GF-D8 (cell line): ENCODE data around the gene MIGA2.
"Not testable (repeated sequence)": the region's sequence is repeated elsewhere in the genome, so short reads cannot be mapped to it uniquely, and the experiment has no call there.

Source experiments
- DNase-seq: peaks from one replicate; lab custom pipeline; 2025; lab: John Stamatoyannopoulos, UW

Gene MIGA2

GRCh38 chr9:129100383-129101169, 64.2 kb downstream of the MIGA2 start:
- no peak for DNase-seq

DNA sequence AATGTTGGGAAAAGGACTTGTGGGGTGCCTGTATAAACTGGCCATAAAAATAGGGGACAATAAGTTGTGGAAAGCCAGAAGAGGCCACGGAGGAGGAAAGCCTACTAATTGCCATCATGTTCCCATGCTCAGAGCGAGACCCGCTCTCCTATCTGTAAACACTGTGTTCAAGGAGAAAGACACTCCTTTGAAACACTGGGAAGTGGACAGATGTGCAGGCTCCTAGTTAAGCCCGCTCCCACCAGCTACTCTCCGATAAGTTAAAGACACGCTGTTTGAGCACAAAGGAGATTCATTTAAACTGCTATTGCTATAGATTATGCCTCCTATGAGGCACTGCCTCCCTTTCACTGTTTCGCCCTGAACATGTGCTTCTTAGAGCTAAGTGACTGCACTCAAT, 64.9 kb downstream of the MIGA2 start:
- no peak for DNase-seq

GRCh38 chr9:129102095-129102525, 65.7 kb downstream of the MIGA2 start:
- DNase-seq, result no peak

- DNase-seq, result peak; percentile 6
Measured at GRCh38 chr9:129102791-129103594, 66.6 kb downstream of the MIGA2 start.

DNA sequence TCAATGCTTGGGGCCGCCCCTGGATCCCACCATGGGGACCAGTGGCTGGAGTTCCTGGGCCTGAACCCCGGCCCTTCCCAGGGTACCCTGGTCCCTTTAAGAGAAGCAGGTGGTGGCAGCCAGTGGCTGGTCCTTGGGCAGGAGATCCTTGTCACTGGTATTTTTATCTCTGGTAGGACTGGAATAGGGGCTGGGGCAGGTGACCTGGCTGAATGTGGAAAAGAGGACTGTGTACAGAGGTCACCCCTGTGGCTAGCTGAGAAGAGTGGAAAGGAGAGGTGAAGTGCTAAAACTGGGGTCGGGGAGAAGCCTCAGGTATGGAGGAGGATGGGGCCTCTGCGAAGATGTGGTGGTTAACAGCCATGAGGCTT, 67.2 kb downstream of the MIGA2 start:
- DNase-seq, result no peak

GRCh38 chr9:129104051-129104450, 67.6 kb downstream of the MIGA2 start:
- no peak for DNase-seq

DNA sequence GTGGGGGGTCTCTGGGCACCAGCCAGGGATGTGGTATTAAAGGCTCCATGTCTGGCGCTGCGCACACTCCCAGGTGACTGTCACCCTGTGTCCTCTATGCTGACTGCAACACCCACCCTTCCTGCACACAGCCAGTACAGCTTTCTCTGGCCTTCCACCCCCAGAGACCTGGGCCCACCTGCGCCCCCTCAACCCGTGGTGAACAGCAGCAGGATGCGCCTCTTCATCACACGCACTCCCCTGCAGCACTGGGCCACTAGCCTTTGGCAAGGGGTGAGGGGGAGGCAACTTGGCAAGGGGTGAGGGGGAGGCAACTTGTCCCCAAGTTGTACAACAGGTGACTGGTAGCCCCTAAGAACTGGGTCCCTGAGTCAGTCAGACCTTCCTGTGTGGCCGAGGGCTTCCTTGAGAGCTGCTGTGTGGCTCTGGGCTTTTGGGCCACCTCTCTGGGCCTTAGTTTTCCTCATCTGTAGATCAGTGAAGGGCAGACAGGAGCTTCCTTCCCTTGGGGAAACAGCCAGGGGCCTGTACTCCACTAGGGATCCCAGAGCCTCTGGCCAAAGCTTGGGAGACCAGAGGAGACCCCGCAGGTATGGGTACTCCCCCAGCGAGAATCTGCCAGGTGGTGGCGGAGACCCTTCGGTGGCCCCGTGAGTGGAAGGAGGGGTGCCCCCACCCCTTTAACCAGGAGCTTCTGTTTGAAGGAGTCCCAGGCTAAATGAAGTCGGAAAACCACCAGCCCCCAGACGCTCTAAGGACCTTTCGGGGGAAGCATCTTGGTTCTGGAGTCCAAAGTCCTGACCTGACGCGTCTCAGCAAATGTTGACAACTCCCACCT, 69.7 kb downstream of the MIGA2 start:
- no peak for DNase-seq

- DNase-seq, result no peak
Measured at GRCh38 chr9:129107651-129108050, 71.2 kb downstream of the MIGA2 start.

- no peak for DNase-seq
Measured at GRCh38 chr9:129108083-129108804, 71.8 kb downstream of the MIGA2 start.

GRCh38 chr9:129108805-129109536, 72.5 kb downstream of the MIGA2 start:
- DNase-seq, result no peak

- DNase-seq, result no peak
Measured at GRCh38 chr9:129109537-129109903, 73.1 kb downstream of the MIGA2 start.

- no peak for DNase-seq
Measured at GRCh38 chr9:129109952-129110739, 73.7 kb downstream of the MIGA2 start.

DNA sequence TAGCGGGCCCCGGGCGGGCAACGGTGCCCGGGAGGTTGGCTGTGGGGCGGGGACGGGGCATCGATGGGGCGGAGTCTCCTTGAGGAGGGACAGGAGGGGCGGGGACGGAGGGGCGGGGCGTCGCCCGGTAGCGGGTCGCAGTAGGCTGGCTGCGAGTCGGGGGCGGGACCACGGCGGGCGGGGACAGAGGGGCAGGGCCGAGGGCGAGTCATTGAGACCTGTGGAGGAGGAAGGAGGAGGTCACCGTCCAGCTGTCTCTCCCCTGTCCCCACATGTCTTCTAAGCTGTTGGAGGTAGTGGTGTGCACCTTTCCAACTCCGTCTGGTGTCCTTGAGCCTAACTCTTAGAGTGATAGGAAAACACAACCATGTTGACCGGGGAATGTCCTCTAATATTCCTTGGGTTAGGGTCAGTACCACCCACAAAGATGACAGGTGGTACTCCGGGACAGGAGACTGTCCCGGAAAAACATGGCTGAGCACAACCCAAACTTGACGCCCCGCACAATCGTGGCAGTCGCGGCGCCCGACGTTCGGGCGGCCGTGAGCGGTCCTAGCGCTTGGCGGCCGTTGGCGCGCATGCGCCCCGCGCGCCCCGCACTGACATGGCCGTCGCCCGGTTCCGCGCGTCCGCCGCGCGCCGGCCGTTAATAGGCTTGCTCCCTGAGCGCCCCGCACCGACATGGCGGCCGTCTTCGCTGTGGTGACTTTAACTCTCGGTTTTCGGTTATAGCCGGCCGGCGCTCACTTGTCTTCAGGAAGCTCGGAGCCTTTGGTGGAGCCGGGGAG, 74.5 kb downstream of the MIGA2 start, which contains the start of the genes CRAT and PTPA:
CRAT (minus strand) TSS at position 54 of the 788 bp plus-strand sequence. CDS start 284 bp downstream, outside the sequence.
PTPA (plus strand) TSS at position 676 of the 788 bp plus-strand sequence. CDS start 186 bp downstream, outside the sequence.
- peak; percentile 82 for DNase-seq

DNA sequence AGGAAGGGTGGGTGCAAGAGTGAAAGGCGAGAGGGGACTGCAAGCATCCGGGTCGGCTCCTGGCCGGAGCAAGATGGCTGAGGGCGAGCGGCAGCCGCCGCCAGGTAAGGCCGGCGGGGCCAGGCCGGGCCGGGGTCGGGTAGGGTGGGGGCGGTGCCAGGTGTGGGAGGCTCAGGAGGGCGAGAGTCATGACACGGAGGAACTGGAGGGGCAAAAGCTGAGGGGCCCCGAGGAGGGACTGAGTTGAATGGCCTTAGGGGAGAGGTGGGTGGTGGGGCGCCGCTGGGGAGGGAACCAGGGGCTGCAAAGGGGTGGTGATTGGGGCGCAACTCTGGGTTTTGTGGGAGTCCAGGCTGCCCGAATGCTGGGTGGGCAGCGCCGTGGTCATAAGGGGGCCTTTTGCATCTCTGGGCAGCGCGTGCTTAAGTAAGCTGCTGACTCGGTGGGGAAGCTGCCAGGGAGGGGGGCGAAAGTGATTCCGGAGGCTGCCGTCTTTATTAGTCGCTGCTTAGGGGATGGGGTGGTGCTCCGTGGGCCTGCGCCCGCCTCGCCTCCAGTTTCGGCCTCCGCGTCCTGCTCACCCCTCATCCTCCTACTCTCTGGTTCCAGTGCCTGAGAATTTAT, 75.2 kb downstream of the MIGA2 start:
- no peak for DNase-seq

DNA sequence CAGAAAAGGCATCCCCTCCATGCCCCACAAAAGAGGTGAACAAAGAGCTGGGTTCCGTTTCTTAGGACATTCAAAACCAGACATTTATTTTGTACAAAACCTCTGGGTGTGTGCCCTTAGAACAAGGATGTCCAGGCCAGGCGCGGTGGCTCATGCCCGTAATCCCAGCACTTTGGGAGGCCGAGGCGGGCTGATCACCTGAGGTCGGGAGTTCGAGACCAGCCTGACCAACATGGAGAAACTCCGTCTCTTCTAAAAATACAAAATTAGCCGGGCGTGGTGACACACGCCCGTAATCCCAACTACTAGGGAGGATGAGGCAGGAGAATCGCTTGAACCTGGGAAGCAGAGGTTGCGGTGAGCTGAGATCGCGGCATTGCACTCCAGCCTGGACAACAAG, 76.1 kb downstream of the MIGA2 start:
- not testable (repeated sequence) for DNase-seq

DNA sequence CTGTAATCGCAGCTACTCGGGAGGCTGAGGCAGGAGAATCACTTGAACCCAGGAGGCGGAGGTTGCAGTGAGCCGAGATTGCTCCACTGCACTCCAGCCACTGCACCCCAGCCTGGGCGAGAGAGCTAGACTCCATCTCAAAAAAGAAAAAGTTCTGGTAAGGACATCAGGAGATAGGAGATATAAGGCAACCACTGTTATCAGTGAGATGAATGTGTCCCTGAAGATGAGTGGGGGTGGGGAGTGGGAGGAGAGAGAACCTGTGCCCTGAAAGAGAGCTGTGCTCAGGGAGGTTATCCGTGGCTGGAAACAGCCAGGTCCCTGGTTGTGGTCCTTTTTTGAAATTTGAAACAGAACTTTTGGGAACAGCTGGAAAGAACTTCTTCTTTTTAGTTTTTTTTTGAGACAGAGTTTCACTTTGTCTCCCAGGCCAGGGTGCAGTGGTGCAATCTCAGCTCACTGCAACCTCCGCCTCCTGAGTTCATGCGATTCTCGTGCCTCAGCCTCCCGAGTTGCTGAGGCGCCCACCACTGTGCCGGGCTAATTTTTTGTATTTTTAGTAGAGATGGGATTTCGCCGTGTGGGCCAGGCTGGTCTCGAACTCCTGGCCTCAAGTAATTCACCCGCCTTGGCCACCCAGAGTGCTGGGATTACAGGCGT, 77.3 kb downstream of the MIGA2 start:
- DNase-seq, result no peak

DNA sequence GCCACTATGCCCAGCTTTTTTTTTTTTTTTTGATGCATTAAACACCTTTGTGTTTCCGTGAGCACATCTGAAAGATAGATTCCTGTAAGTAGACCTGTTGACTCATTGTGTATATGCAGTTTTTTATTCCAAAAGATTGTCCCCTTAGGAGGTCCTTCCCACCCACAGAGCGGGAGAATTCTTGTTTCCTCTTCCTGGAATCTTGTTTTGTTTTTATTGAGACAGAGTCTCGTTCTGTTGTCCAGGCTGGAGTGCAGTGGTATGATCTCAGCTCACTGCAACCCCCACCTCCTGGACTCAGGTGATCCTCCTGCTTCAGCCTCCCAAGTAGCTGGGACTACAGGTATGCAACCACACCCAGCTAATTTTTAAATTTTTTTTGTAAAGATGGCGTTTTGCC, 82.4 kb downstream of the MIGA2 start:
- DNase-seq, result no peak

DNA sequence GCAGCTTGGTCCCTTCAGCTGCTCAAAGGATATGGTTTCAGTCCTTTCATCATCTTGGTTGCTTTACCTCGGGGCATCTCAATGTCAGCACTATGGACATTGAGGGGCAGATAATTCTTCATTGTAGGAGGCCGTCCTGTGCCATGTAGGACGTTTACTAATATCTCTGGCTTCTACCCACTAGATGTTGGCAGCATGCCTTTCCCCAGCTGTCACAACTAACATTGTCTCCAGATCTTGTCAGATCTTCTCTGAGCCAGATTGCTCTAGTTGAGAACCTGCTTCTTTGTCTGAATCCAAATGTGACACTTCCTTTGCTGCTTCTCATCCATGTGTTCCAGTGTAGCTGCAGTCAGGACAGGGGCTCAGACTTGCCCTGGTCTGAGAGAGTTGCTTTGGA, 85.1 kb downstream of the MIGA2 start:
- no peak for DNase-seq
